Psoas muscle (tissue), 8 donors: ENCODE data around the gene DHX57. TPM values are rescaled to one million over a fixed set of nuclear protein-coding genes. Genes with fewer than 3 reads are reported as not detected.
"Not testable (repeated sequence)": the region's sequence is repeated elsewhere in the genome, so short reads cannot be mapped to it uniquely, and the experiment has no call there.

Source experiments
- ATAC-seq, 4 donors: fragments of 200-7000 bp; cut with Tn5 transposase; one replicate each; pipeline ENCODE4 v1.9.1; 2020; ENCODE audit warnings: moderate library complexity in 3 of 4, mild to moderate bottlenecking in 2 of 4
- DNase-seq, 2 donors: peaks; one replicate each; pipeline ENCODE4 v3.0.0-alpha.2; 2020
- H3K27ac ChIP-seq: fragments of 200-600 bp; one replicate; pipeline ENCODE4 v1.8.0; 2022
- H3K27me3 ChIP-seq, 3 donors: fragments of 200-600 bp in 1 of 3; one replicate each; pipeline versions ENCODE4 v1.6.1 to v1.8.0; 2013 to 2022; ENCODE audit warnings: low read length in 2 of 3, mild to moderate bottlenecking in 2 of 3, moderate library complexity in 1 of 3; ENCODE audit not compliant: insufficient read depth in 3 of 3
- H3K36me3 ChIP-seq, 2 donors: fragments of 200-600 bp in 1 of 2; one replicate each; pipeline versions ENCODE4 v1.6.1 to v1.8.0; 2013 to 2022; ENCODE audit warnings: low read depth in 1 of 2, mild to moderate bottlenecking in 1 of 2, moderate library complexity in 1 of 2; ENCODE audit not compliant: insufficient read depth in 1 of 2
- H3K4me1 ChIP-seq: fragments of 200-600 bp; one replicate; pipeline ENCODE4 v1.8.0; 2022
- H3K4me3 ChIP-seq: fragments of 200-600 bp; one replicate; pipeline ENCODE4 v1.8.0; 2022; ENCODE audit warnings: mild to moderate bottlenecking
- H3K9me3 ChIP-seq: fragments of 200-600 bp; one replicate; pipeline ENCODE4 v1.8.0; 2022
- WGBS, 3 donors: extraction: QIAGEN DNeasy Blood & Tissue Kit; methylation state at CpG; one replicate each; pipeline versions ENCODE4 v1.1.6 to v1.1.7; 2013; 5-methylcytosine and 5-hydroxymethylcytosine counted together
- intact Hi-C, 2 donors: fragments of 100-400 bp; cut with DNase I; formaldehyde crosslinking; loops; one replicate each; pipeline versions ENCODE4 v1.11.0 to v1.14.2; 2022
- polyA plus RNA-seq, 3 donors: library from polyadenylated mRNA; stranded (reverse); fragments of 200-250 nt; gene quantifications; one replicate each; pipeline ENCODE4 v1.2.3, GENCODE V29; 2013
- total RNA-seq, 4 donors: library from RNA; stranded (reverse); fragmentation: NEBNext Ultra II Directional in 2 of 4; extraction: Animal tissue kit (Norgen Biotek cat#: 25700) in 2 of 4; gene quantifications; one replicate each; pipeline versions ENCODE4 v1.2.1 to v1.2.4, GENCODE V29; 2021 to 2023
- TF ChIP-seq, protein P1 (sequence below): fragments of 200-600 bp; IDR thresholded peaks from one replicate; pipeline ENCODE4 v1.8.0; 2022; ENCODE audit warnings: antibody characterized with exemption
- donor health status: healthy with polysubstance abuse.
- donor health status: DM: no; HTN: no; CAD: no; lungs with moderate emphysema.
- donor health status: Bipolar disorder and iron deficiency.
- donor health status: healthy.
- donor health status: DM: yes; HTN: yes; CAD: no.
- donor health status: DM: no; HTN: no; CAD: no.
- donor health status: DM: no; HTN: no; CAD: no.
- donor health status: DM: yes; HTN: yes; CAD: no.

The DHX57 gene
- total and polyA plus RNA-seq, 7 donors = 7.7 to 15.3 (median 11.6) TPM

DNA sequence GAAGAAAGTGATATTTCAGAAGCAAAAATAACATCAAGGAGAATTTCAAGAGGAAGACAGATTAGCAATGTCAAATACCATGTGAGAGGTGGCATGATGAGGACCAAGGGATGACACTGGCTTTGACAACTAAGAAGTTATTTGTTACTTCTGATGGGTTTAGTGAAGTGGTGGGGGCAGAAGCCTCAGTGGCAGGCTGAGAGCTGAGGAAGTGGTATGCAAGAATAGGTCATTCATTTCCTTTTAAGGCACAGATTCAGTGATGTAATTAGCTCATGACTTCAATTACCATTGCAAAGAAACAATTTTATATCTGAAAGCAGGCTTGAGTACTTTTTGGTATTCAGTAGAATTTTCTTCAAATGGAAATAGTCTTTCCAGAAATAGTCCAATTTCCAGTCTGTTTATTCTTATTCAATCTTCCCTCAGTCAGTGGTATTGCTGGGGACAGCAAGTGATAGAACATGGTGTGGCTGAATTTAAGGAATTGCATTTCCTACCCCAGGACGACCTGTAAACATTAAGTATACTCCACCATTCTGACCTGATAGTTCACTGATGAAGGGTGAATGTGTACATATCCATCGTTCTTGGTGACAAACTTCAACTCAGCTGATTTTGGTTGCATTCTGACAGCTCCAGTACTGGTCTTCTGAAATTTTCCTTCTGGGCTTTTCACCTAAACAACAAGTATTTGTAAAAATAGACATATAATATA is 69.6 kb downstream of the DHX57 start:
- intact Hi-C loops = no loop called here
- no peak overlapping the region for H3K27ac ChIP-seq
- H3K4me3 ChIP-seq = no peak overlapping the region
- TF ChIP-seq, protein P1, sequence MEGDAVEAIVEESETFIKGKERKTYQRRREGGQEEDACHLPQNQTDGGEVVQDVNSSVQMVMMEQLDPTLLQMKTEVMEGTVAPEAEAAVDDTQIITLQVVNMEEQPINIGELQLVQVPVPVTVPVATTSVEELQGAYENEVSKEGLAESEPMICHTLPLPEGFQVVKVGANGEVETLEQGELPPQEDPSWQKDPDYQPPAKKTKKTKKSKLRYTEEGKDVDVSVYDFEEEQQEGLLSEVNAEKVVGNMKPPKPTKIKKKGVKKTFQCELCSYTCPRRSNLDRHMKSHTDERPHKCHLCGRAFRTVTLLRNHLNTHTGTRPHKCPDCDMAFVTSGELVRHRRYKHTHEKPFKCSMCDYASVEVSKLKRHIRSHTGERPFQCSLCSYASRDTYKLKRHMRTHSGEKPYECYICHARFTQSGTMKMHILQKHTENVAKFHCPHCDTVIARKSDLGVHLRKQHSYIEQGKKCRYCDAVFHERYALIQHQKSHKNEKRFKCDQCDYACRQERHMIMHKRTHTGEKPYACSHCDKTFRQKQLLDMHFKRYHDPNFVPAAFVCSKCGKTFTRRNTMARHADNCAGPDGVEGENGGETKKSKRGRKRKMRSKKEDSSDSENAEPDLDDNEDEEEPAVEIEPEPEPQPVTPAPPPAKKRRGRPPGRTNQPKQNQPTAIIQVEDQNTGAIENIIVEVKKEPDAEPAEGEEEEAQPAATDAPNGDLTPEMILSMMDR = no peak
- no peaks in the 10 kb centered on the region for H3K9me3 ChIP-seq
- no peaks in the 10 kb centered on the region for H3K4me1 ChIP-seq
- H3K36me3 ChIP-seq = peaks cover 2 to 63% of the 10 kb centered on the region in 2 donors
- DNase-seq (no peak), ATAC-seq (no peak)
- WGBS, 3 donors = 83 to 92% (median 89%) methylated on average over 2 of the region's 2 CpGs
- H3K27me3 ChIP-seq = no peaks in the 10 kb centered on the region

DNA sequence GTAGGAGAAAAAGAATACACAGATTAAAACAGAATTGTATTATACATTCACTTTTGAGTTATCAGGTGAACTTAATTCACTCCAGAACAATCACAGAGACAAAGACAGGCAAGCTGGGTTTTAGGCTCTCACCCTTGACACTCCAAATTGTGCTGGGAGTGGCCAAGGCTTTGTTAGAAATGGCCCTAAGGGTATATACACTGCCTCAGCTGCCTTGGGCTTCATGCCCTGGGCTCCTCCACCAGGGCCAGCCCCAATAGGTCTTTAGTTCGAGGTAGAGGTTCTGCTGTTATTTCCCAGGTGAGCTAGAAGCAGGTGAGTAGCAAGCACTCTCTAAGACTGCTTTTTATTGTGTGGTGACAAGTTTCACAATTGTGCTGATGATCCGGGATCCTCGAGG is 77.8 kb downstream of the DHX57 start:
- H3K27ac ChIP-seq = no peak overlapping the region
- TF ChIP-seq, protein P1 = no peak
- H3K27me3 ChIP-seq = no peaks in the 10 kb centered on the region
- intact Hi-C loops = no loop called here
- ATAC-seq (no peak), DNase-seq (no peak)
- H3K36me3 ChIP-seq = peaks cover 0 to 42% of the 10 kb centered on the region in 2 donors
- no peak overlapping the region for H3K4me3 ChIP-seq
- WGBS, 3 donors = 88 to 93% (median 90%) methylated on average over 3 of the region's 3 CpGs
- H3K9me3 ChIP-seq = no peaks in the 10 kb centered on the region
- no peaks in the 10 kb centered on the region for H3K4me1 ChIP-seq

DNA sequence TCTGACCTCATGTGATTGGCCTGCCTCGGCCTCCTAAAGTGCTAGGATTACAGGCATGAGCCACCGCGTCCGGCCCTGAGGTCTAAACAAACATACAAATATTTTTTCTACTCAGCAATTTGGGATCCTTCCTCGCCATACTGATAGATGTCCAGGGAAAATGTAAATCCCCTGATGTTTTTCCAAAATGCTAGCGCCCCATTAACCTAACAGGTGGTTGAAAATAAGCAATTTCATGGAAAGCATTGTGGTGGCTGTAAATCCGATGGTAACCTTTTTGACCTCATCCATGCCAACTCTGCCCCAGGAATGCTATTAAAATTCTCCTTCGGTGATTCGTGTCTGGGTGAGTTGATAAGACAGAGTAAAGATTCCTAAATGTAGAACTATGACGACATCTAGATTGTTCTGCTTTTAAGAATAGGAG is 78.5 kb downstream of the DHX57 start:
- ATAC-seq (no peak), DNase-seq (no peak)
- intact Hi-C loops = no loop called here
- Histone ChIP-seq H3K36me3 (peaks cover 0 to 35% of the 10 kb centered on the region in 2 donors), H3K4me1 (no peaks in the 10 kb centered on the region), H3K27ac (no peak overlapping the region), H3K9me3 (no peaks in the 10 kb centered on the region), H3K4me3 (no peak overlapping the region), H3K27me3 (no peaks in the 10 kb centered on the region)
- WGBS, 3 donors = 72 to 81% (median 74%) methylated on average over 10 of the region's 10 CpGs
- TF ChIP-seq, protein P1 = no peak

DNA sequence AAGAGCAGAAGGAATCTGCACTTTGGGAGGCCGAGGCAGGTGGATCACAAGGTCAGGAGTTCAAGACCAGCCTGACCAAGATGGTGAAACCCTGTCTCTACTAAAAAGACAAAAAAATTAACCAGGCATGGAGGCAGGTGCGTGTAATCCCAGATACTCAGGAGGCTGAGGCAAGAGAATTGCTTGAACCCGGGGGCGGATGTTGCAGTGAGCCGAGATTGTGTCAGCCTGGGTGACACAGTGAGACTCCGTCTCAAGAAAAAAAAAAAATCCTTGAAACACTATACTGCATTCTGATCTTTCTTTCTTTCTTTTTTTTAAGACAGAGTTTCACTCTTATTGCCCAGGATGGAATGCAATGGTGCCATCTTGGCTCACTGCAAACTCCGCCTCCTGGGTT is 80.7 kb downstream of the DHX57 start:
- intact Hi-C loops, H3K9me3 ChIP-seq, H3K27me3 ChIP-seq, DNase-seq, H3K4me1 ChIP-seq, ATAC-seq, H3K27ac ChIP-seq, H3K4me3 ChIP-seq: not testable (repeated sequence)
- H3K36me3 ChIP-seq = peaks cover 0 to 19% of the 10 kb centered on the region in 2 donors
- WGBS, 3 donors = 86 to 88% (median 87%) methylated on average over 7 of the region's 7 CpGs

DNA sequence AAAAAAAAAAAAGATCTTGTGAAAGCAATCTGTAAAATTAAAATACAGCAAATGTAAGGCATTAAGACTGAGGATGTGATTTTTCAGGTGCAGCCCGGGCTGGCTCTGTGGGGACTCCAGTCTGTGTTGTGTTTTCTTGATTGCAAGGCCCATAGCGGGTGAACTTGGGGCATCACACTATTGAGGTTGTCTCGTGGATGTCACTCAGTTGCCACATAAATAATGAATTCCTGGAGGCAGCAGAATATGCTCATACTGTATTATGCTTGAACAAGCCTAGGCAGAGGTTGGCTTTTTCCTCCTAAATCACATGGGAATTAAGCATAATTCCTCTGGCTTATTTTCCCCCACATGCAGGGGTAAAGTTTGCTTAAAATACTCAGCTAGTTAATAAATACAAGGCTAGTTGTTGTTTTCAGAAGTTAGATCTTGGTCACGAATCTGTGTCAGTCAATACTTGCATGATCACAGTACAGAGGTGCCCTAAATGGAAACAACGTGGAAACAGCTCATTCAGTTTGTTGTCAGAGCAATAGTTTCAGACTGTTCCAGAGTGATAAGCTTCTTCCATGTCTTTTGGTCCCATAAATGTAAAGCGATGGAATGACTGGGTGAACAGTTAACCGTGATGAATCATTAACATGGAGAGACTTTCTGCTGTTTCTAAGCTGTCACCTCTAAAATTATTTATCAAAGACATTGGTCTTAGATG is 81.3 kb downstream of the DHX57 start:
- H3K36me3 ChIP-seq = peaks cover 0 to 19% of the 10 kb centered on the region in 2 donors
- intact Hi-C loops = no loop called here
- H3K27ac ChIP-seq = no peak overlapping the region
- H3K27me3 ChIP-seq = no peaks in the 10 kb centered on the region
- no peaks in the 10 kb centered on the region for H3K4me1 ChIP-seq
- TF ChIP-seq, protein P1 = no peak
- ATAC-seq (no peak), DNase-seq (no peak)
- no peaks in the 10 kb centered on the region for H3K9me3 ChIP-seq
- WGBS, 3 donors = 76 to 85% (median 81%) methylated on average over 7 of the region's 7 CpGs
- H3K4me3 ChIP-seq = no peak overlapping the region
